ENCODE results near the gene AADAC. TPM values are rescaled to one million over a fixed set of nuclear protein-coding genes. Genes with fewer than 3 reads are reported as not detected.
"Not testable (repeated sequence)": the region's sequence is repeated elsewhere in the genome, so short reads cannot be mapped to it uniquely, and the experiment has no call there.

AADAC gene
- total RNA-seq, 3 donors from 2014 or later (not counting 1 experiment from before 2014, with no cell fraction given), result not detected

DNA sequence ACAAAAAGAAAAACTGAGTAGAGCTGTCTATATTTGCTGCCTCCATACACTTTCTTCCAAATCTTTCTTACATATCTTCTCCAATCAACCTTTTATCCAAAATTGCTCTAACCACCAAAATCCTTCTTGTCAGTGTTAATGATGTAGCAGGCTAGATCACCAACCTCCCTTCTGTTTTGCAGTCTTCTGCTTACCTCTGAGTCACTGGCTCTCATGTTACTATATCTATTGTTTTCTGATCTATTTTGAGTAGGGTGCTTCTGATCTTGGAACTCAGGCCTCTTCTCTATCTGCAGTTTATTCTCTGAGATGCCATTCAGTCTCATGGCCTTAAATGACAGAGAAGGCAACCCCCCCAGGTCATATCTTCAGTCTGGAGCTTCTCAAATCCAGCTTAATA is 26.3 kb upstream of the AADAC start:
- ATAC-seq, result no peak
- Mint-ChIP-seq H3K9me3 (no peaks in the 10 kb centered on the region), H3K36me3 (no peaks in the 10 kb centered on the region), H3K27ac (no peak overlapping the region), H3K4me3 (no peak overlapping the region), H3K4me1 (no peaks in the 10 kb centered on the region), H3K27me3 (ENCODE audit: low read depth in 2 of 2) (no peaks in the 10 kb centered on the region)
- H3K4me1 ChIP-seq (ENCODE audit: control insufficient read depth, insufficient read depth, low read length), result no peaks in the 10 kb centered on the region
- no peaks in the 10 kb centered on the region for H3K9me3 ChIP-seq (ENCODE audit: control insufficient read depth, insufficient read depth, low read length)
- no peak overlapping the region for H3K4me3 ChIP-seq (ENCODE audit: low read length)
- H3K27ac ChIP-seq (ENCODE audit: low read length), result no peak overlapping the region
- no peak for TF ChIP-seq CTCF (IDR thresholded peaks at IDR 0.05)
- no peak for DNase-seq
- H3K36me3 ChIP-seq (ENCODE audit: control insufficient read depth, insufficient read depth, low read length), result no peaks in the 10 kb centered on the region
- no peaks in the 10 kb centered on the region for H3K27me3 ChIP-seq (ENCODE audit: control insufficient read depth, insufficient read depth, low read length)
- intact Hi-C loops (cut with micrococcal nuclease), result no loop called here

GRCh38 chr3:151788401-151788800 is 25.5 kb upstream of the AADAC start:
- no peaks in the 10 kb centered on the region for H3K4me1 ChIP-seq (ENCODE audit: control insufficient read depth, insufficient read depth, low read length)
- Mint-ChIP-seq H3K27me3 (ENCODE audit: low read depth in 2 of 2) (no peaks in the 10 kb centered on the region), H3K4me1 (no peaks in the 10 kb centered on the region), H3K36me3 (no peaks in the 10 kb centered on the region), H3K4me3 (no peak overlapping the region), H3K9me3 (no peaks in the 10 kb centered on the region), H3K27ac (no peak overlapping the region)
- H3K4me3 ChIP-seq (ENCODE audit: low read length), result no peak overlapping the region
- WGBS (ENCODE audit: insufficient coverage), result 82% methylated on average over 1 of the region's 2 CpGs
- TF ChIP-seq CTCF (IDR thresholded peaks at IDR 0.05), result no peak
- ATAC-seq (no peak), DNase-seq (no peak)
- intact Hi-C loops (cut with micrococcal nuclease), result no loop called here
- no peak overlapping the region for H3K27ac ChIP-seq (ENCODE audit: low read length)
- no peaks in the 10 kb centered on the region for H3K9me3 ChIP-seq (ENCODE audit: control insufficient read depth, insufficient read depth, low read length)
- H3K27me3 ChIP-seq (ENCODE audit: control insufficient read depth, insufficient read depth, low read length), result no peaks in the 10 kb centered on the region
- no peaks in the 10 kb centered on the region for H3K36me3 ChIP-seq (ENCODE audit: control insufficient read depth, insufficient read depth, low read length)

- ATAC-seq (no peak), DNase-seq (no peak)
- Histone ChIP-seq H3K27ac (ENCODE audit: low read length) (no peak overlapping the region), H3K4me1 (ENCODE audit: control insufficient read depth, insufficient read depth, low read length) (no peaks in the 10 kb centered on the region), H3K4me3 (ENCODE audit: low read length) (no peak overlapping the region), H3K27me3 (ENCODE audit: control insufficient read depth, insufficient read depth, low read length) (no peaks in the 10 kb centered on the region), H3K9me3 (ENCODE audit: control insufficient read depth, insufficient read depth, low read length) (no peaks in the 10 kb centered on the region), H3K36me3 (ENCODE audit: control insufficient read depth, insufficient read depth, low read length) (no peaks in the 10 kb centered on the region)
- intact Hi-C loops (cut with micrococcal nuclease), result no loop called here
- no peaks in the 10 kb centered on the region for H3K4me1 Mint-ChIP-seq
- no peak overlapping the region for H3K27ac Mint-ChIP-seq
- no peak for TF ChIP-seq CTCF (IDR thresholded peaks at IDR 0.05)
- no peaks in the 10 kb centered on the region for H3K36me3 Mint-ChIP-seq
- no peaks in the 10 kb centered on the region for H3K27me3 Mint-ChIP-seq (ENCODE audit: low read depth in 2 of 2)
- H3K4me3 Mint-ChIP-seq, result no peak overlapping the region
- no peaks in the 10 kb centered on the region for H3K9me3 Mint-ChIP-seq
- WGBS (ENCODE audit: insufficient coverage), result 83% methylated on average over 1 of the region's 1 CpG
Measured at GRCh38 chr3:151789853-151790463, 24.0 kb upstream of the AADAC start.

- H3K9me3 ChIP-seq (ENCODE audit: control insufficient read depth, insufficient read depth, low read length); H3K27me3 ChIP-seq (ENCODE audit: control insufficient read depth, insufficient read depth, low read length); intact Hi-C loops (cut with micrococcal nuclease); H3K4me1 Mint-ChIP-seq; H3K4me1 ChIP-seq (ENCODE audit: control insufficient read depth, insufficient read depth, low read length); H3K36me3 ChIP-seq (ENCODE audit: control insufficient read depth, insufficient read depth, low read length); DNase-seq; H3K4me3 Mint-ChIP-seq; H3K27ac Mint-ChIP-seq; ATAC-seq; H3K9me3 Mint-ChIP-seq; H3K4me3 ChIP-seq (ENCODE audit: low read length); H3K27ac ChIP-seq (ENCODE audit: low read length); H3K36me3 Mint-ChIP-seq; H3K27me3 Mint-ChIP-seq (ENCODE audit: low read depth in 2 of 2): not testable (repeated sequence)
- no CpG with 5 or more reads among the region's 2 CpGs for WGBS (ENCODE audit: insufficient coverage)
Measured at GRCh38 chr3:151790763-151791162, 23.2 kb upstream of the AADAC start.

Measured in natural killer cell (primary cell).